Stomach (tissue), 9 donors: ENCODE data around the gene CCN5. TPM values are rescaled to one million over a fixed set of nuclear protein-coding genes. Genes with fewer than 3 reads are reported as not detected.
A peak's percentile ranks its signal among the peaks of the same experiment; 100 is the strongest.

ENCODE experiments used
- DNase-seq, 2 donors: peaks; one replicate each; pipeline versions ENCODE4 v3.0.0 to v3.0.0-alpha.2; 2013 to 2019
- H3K27ac ChIP-seq, 5 donors: fragments of 200-600 bp in 4 of 5; sonication (generic) in 4 of 5; one replicate each; pipeline ENCODE4 v1.5.1; 2013 to 2019; ENCODE audit warnings: mild to moderate bottlenecking in 1 of 5, moderate library complexity in 1 of 5
- H3K27me3 ChIP-seq, 3 donors: fragments of 200-600 bp; sonication (generic); one replicate each; pipeline ENCODE4 v1.5.1; 2017 to 2019; ENCODE audit warnings: mixed run types in 1 of 3
- H3K36me3 ChIP-seq, 4 donors: fragments of 200-600 bp; sonication (generic); 1 replicate in 3 of 4; 2 replicates in 1 of 4; pipeline ENCODE4 v1.5.1; 2016 to 2019
- H3K4me1 ChIP-seq, 4 donors: fragments of 200-600 bp; sonication (generic); one replicate each; pipeline ENCODE4 v1.5.1; 2016 to 2019
- H3K4me3 ChIP-seq, 4 donors: fragments of 200-600 bp; sonication (generic) in 3 of 4; one replicate each; pipeline ENCODE4 v1.5.1; 2016 to 2019; ENCODE audit warnings: mild to moderate bottlenecking in 1 of 4
- H3K9me3 ChIP-seq, 4 donors: fragments of 200-600 bp; sonication (generic); one replicate each; pipeline ENCODE4 v1.5.1; 2016 to 2019
- CTCF ChIP-seq, 7 experiments: fragments of 450-650 bp in 4 of 7; fragments of 200-600 bp in 3 of 7; sonication (generic) in 3 of 7; IDR thresholded peaks; one replicate each; pipeline ENCODE4 v1.5.1; 2016 to 2019; ENCODE audit warnings: antibody characterized with exemption in 7 of 7, control low read depth in 2 of 7, mild to moderate bottlenecking in 1 of 7
- EP300 ChIP-seq: sonication (generic); formaldehyde crosslinking; IDR thresholded peaks from one replicate; pipeline ENCODE4 v1.6.1; 2017; ENCODE audit warnings: antibody characterized with exemption
- POLR2A ChIP-seq, 4 donors: fragments of 450-650 bp; IDR thresholded peaks; one replicate each; pipeline ENCODE4 v1.6.1; 2016; ENCODE audit warnings: antibody characterized with exemption in 4 of 4, control low read depth in 2 of 4, mild to moderate bottlenecking in 1 of 4, moderate library complexity in 1 of 4
- POLR2AphosphoS5 ChIP-seq, 3 donors: sonication (generic); formaldehyde crosslinking; IDR thresholded peaks; one replicate each; pipeline ENCODE4 v1.6.1; 2016; ENCODE audit warnings: antibody characterized with exemption in 3 of 3
- WGBS, 5 donors: extraction: QIAGEN DNeasy Blood & Tissue Kit in 3 of 5; methylation state at CpG; one replicate each; pipeline versions ENCODE4 v1.1.5 to v1.1.7; 2013 to 2018; 5-methylcytosine and 5-hydroxymethylcytosine counted together
- intact Hi-C: fragments of 100-400 bp; cut with DNase I; formaldehyde crosslinking; loops from one replicate; pipeline ENCODE4 v1.15.1; 2023; ENCODE audit warnings: low total_unique reads
- polyA plus RNA-seq, 3 donors: library from polyadenylated mRNA; stranded (reverse); fragments of 200-250 nt; gene quantifications; one replicate each; pipeline ENCODE4 v1.2.3, GENCODE V29; 2013
- total RNA-seq, 5 donors: library from RNA; depleted of rRNA; stranded (reverse); fragments of >200 nt; gene quantifications; one replicate each; pipeline versions ENCODE4 v1.1.0 to v1.2.3, GENCODE V29; 2014 to 2016
- donor health status: healthy with polysubstance abuse.
- donor health status: Bipolar disorder and iron deficiency.
- donor health status: healthy.

Gene CCN5
- total and polyA plus RNA-seq, 8 donors, result 2.5 to 193 (median 8.2) TPM; not detected in 3

- no peaks in the 10 kb centered on the region for H3K36me3 ChIP-seq
- intact Hi-C loops, result no loop called here
- peak; percentile 82 to 88 for DNase-seq
- 5 to 18% (median 9%) methylated on average over 2 to 9 of the region's 9 CpGs for WGBS, 5 donors
- H3K4me3 ChIP-seq, result no peak overlapping the region
- peaks cover 12 to 48% (median 32%) of the 10 kb centered on the region in 4 donors for H3K4me1 ChIP-seq
- H3K27ac ChIP-seq, result peak overlapping the region; percentile 3 to 73 (median 57)
- no peaks in the 10 kb centered on the region for H3K9me3 ChIP-seq
- no peaks in the 10 kb centered on the region for H3K27me3 ChIP-seq
- TF ChIP-seq CTCF (IDR thresholded peaks at IDR 0.05), result no peak
- TF ChIP-seq POLR2AphosphoS5 (IDR thresholded peaks at IDR 0.05), result peak; percentile 50 to 64 (median 61)
- TF ChIP-seq EP300, result peak; percentile 50
- no peak for TF ChIP-seq POLR2A (IDR thresholded peaks at IDR 0.05)
These were observed 12.4 kb upstream of the CCN5 start for GRCh38 chr20:44702776-44703175.

- no peaks in the 10 kb centered on the region for H3K9me3 ChIP-seq
- no peaks in the 10 kb centered on the region for H3K36me3 ChIP-seq
- peak overlapping the region; percentile 3 to 73 (median 57) for H3K27ac ChIP-seq
- 31 to 55% (median 43%) methylated on average over 6 to 12 of the region's 12 CpGs for WGBS, 5 donors
- DNase-seq, result no peak
- H3K4me1 ChIP-seq, result peaks cover 12 to 48% (median 32%) of the 10 kb centered on the region in 4 donors
- intact Hi-C loops, result no loop called here
- H3K4me3 ChIP-seq, result no peak overlapping the region
- no peaks in the 10 kb centered on the region for H3K27me3 ChIP-seq
- TF ChIP-seq CTCF (IDR thresholded peaks at IDR 0.05), result no peak
- no peak for TF ChIP-seq POLR2AphosphoS5 (IDR thresholded peaks at IDR 0.05)
- TF ChIP-seq EP300, result no peak
- TF ChIP-seq POLR2A (IDR thresholded peaks at IDR 0.05), result no peak
These were observed 11.8 kb upstream of the CCN5 start for GRCh38 chr20:44703183-44703925.

GRCh38 chr20:44703956-44704488, 11.1 kb upstream of the CCN5 start:
- Histone ChIP-seq H3K27ac (peak overlapping the region in 3 of 5 donors; percentile 11 to 73 (median 40)), H3K36me3 (no peaks in the 10 kb centered on the region), H3K4me3 (no peak overlapping the region), H3K27me3 (no peaks in the 10 kb centered on the region), H3K4me1 (peaks cover 12 to 48% (median 32%) of the 10 kb centered on the region in 4 donors), H3K9me3 (no peaks in the 10 kb centered on the region)
- WGBS, 5 donors, result 84 to 96% (median 90%) methylated on average over 5 to 9 of the region's 9 CpGs
- intact Hi-C loops, result no loop called here
- TF ChIP-seq EP300 (no peak), CTCF (IDR thresholded peaks at IDR 0.05) (no peak), POLR2AphosphoS5 (IDR thresholded peaks at IDR 0.05) (no peak), POLR2A (IDR thresholded peaks at IDR 0.05) (no peak)
- DNase-seq, result no peak

GRCh38 chr20:44704551-44704971, 10.6 kb upstream of the CCN5 start:
- intact Hi-C loops, result no loop called here
- WGBS, 5 donors, result 47 to 62% (median 53%) methylated on average over 4 of the region's 4 CpGs
- Histone ChIP-seq H3K4me3 (no peak overlapping the region), H3K4me1 (peaks cover 12 to 52% (median 32%) of the 10 kb centered on the region in 4 donors), H3K27ac (peak overlapping the region in 2 of 5 donors; percentile 11 to 73), H3K9me3 (no peaks in the 10 kb centered on the region), H3K36me3 (no peaks in the 10 kb centered on the region), H3K27me3 (no peaks in the 10 kb centered on the region)
- DNase-seq, result no peak
- TF ChIP-seq EP300 (no peak), POLR2A (IDR thresholded peaks at IDR 0.05) (no peak), POLR2AphosphoS5 (IDR thresholded peaks at IDR 0.05) (no peak), CTCF (IDR thresholded peaks at IDR 0.05) (no peak)
